Left ventricle myocardium inferior (tissue), 1 donor: ENCODE measurements around the gene CR2. TPM values are rescaled to one million over a fixed set of nuclear protein-coding genes. Genes with fewer than 3 reads are reported as not detected.

ENCODE experiments used
- DNase-seq: peaks from one replicate; pipeline ENCODE4 v3.0.0-alpha.2; 2020
- H3K27ac ChIP-seq: fragments of 200-600 bp; replicated peaks from 2 replicates; pipeline ENCODE4 v1.8.0; 2021
- H3K27me3 ChIP-seq: fragments of 200-600 bp; 2 replicates; pipeline ENCODE4 v1.8.0; 2021; ENCODE audit warnings: low read depth
- H3K36me3 ChIP-seq: fragments of 200-600 bp; 2 replicates; pipeline ENCODE4 v1.8.0; 2021
- H3K4me1 ChIP-seq: fragments of 200-600 bp; 2 replicates; pipeline ENCODE4 v1.8.0; 2021
- H3K4me3 ChIP-seq: fragments of 200-600 bp; 2 replicates; pipeline ENCODE4 v1.8.0; 2021; ENCODE audit warnings: mild to moderate bottlenecking, moderate library complexity
- H3K9me3 ChIP-seq: fragments of 200-600 bp; replicated peaks from 2 replicates; pipeline ENCODE4 v1.8.0; 2021
- CTCF ChIP-seq: fragments of 200-600 bp; IDR thresholded peaks from 2 replicates; pipeline ENCODE4 v1.8.0; 2021; ENCODE audit warnings: antibody characterized with exemption, mild to moderate bottlenecking, borderline replicate concordance
- intact Hi-C: fragments of 100-400 bp; cut with micrococcal nuclease; formaldehyde crosslinking; loops from one replicate; pipeline ENCODE4 v1.11.0; 2022
- total RNA-seq: library from RNA; stranded (reverse); fragmentation: NEBNext Ultra II Directional; extraction: Animal tissue kit (Norgen Biotek cat#: 25700); gene quantifications from one replicate; pipeline ENCODE4 v1.2.1, GENCODE V29; 2021
- donor health status: DM: no; HTN: yes; CAD: no; lungs with severe emphysema.

The CR2 gene
- total RNA-seq, 1 donor from 2014 or later: not detected

- no peak for DNase-seq
- Histone ChIP-seq H3K27me3 (peaks cover 79% of the 10 kb centered on the region), H3K36me3 (no peaks in the 10 kb centered on the region), H3K27ac (no peak overlapping the region), H3K4me1 (no peaks in the 10 kb centered on the region), H3K9me3 (no peaks in the 10 kb centered on the region), H3K4me3 (no peak overlapping the region)
- no peak for TF ChIP-seq CTCF
- intact Hi-C loops: no loop called here
These were observed 8.4 kb downstream of the CR2 start for GRCh38 chr1:207462535-207462934.

GRCh38 chr1:207463021-207463420 lies 8.9 kb downstream of the CR2 start:
- TF ChIP-seq CTCF: no peak
- no peaks in the 10 kb centered on the region for H3K9me3 ChIP-seq
- intact Hi-C loops: no loop called here
- H3K4me1 ChIP-seq: no peaks in the 10 kb centered on the region
- no peaks in the 10 kb centered on the region for H3K36me3 ChIP-seq
- no peak for DNase-seq
- peaks cover 81% of the 10 kb centered on the region for H3K27me3 ChIP-seq
- H3K27ac ChIP-seq: no peak overlapping the region
- H3K4me3 ChIP-seq: no peak overlapping the region

GRCh38 chr1:207463571-207463970 lies 9.4 kb downstream of the CR2 start:
- no peaks in the 10 kb centered on the region for H3K4me1 ChIP-seq
- no peak overlapping the region for H3K27ac ChIP-seq
- no peaks in the 10 kb centered on the region for H3K36me3 ChIP-seq
- intact Hi-C loops: no loop called here
- TF ChIP-seq CTCF: no peak
- no peaks in the 10 kb centered on the region for H3K9me3 ChIP-seq
- DNase-seq: no peak
- H3K4me3 ChIP-seq: no peak overlapping the region
- H3K27me3 ChIP-seq: peaks cover 86% of the 10 kb centered on the region

GRCh38 chr1:207470927-207471326 lies 16.8 kb downstream of the CR2 start:
- TF ChIP-seq CTCF: no peak
- H3K27me3 ChIP-seq: peaks cover 86% of the 10 kb centered on the region

GRCh38 chr1:207474210-207474609 lies 20.1 kb downstream of the CR2 start:
- Histone ChIP-seq H3K27ac (no peak overlapping the region), H3K4me3 (no peak overlapping the region), H3K4me1 (no peaks in the 10 kb centered on the region), H3K36me3 (no peaks in the 10 kb centered on the region), H3K27me3 (peaks cover 69% of the 10 kb centered on the region), H3K9me3 (no peaks in the 10 kb centered on the region)
- no peak for DNase-seq
- no peak for TF ChIP-seq CTCF
- intact Hi-C loops: no loop called here

More at GRCh38 chr1:207470927-207471326, 16.8 kb downstream of the CR2 start:
- H3K4me1 ChIP-seq: no peaks in the 10 kb centered on the region
- H3K9me3 ChIP-seq: no peaks in the 10 kb centered on the region
- H3K27ac ChIP-seq: no peak overlapping the region
- no peaks in the 10 kb centered on the region for H3K36me3 ChIP-seq
- no peak for DNase-seq
- no peak overlapping the region for H3K4me3 ChIP-seq
- intact Hi-C loops: no loop called here

GRCh38 chr1:207486198-207486597 lies 32.1 kb downstream of the CR2 start:
- Histone ChIP-seq H3K4me3 (no peak overlapping the region), H3K36me3 (no peaks in the 10 kb centered on the region), H3K27me3 (peaks cover 63% of the 10 kb centered on the region), H3K27ac (no peak overlapping the region), H3K4me1 (no peaks in the 10 kb centered on the region), H3K9me3 (no peaks in the 10 kb centered on the region)
- DNase-seq: no peak
- TF ChIP-seq CTCF: no peak
- intact Hi-C loops: no loop called here
